Measurements from ENCODE around the gene HOXB6.

The HOXB6 gene

GRCh38 chr17:48615047-48615962, 10.5 kb upstream of the HOXB6 start, which contains the start of gene HOXB8:
TSS of gene HOXB8 (minus strand) at chr17:48615292. CDS start at chr17:48614704, 588 bp downstream.
- no peak for TF ChIP-seq CTCF (IDR thresholded peaks at IDR 0.05; ENCODE audit: low read length, missing control alignments)
- H3K4me3 ChIP-seq (replicated peaks; ENCODE audit: low read depth, low read length) = no peak within 1 kb of the TSS
- no peak for DNase-seq (ENCODE audit: low read depth)

GRCh38 chr17:48613862-48614694, 9.3 kb upstream of the HOXB6 start:
- DNase-seq (ENCODE audit: low read depth) = no peak

GRCh38 chr17:48612854-48613691, 8.3 kb upstream of the HOXB6 start:
- no peak overlapping the region for H3K4me3 ChIP-seq (replicated peaks; ENCODE audit: low read depth, low read length)
- peak; percentile 25 for DNase-seq (ENCODE audit: low read depth)
- TF ChIP-seq CTCF (IDR thresholded peaks at IDR 0.05; ENCODE audit: low read length, missing control alignments) = peak; percentile 8

More at GRCh38 chr17:48613862-48614694, 9.3 kb upstream of the HOXB6 start:
- no peak for TF ChIP-seq CTCF (IDR thresholded peaks at IDR 0.05; ENCODE audit: low read length, missing control alignments)
- no peak overlapping the region for H3K4me3 ChIP-seq (replicated peaks; ENCODE audit: low read depth, low read length)

GRCh38 chr17:48612456-48612853, 7.7 kb upstream of the HOXB6 start:
- no peak for TF ChIP-seq CTCF (IDR thresholded peaks at IDR 0.05; ENCODE audit: low read length, missing control alignments)
- no peak for DNase-seq (ENCODE audit: low read depth)
- H3K4me3 ChIP-seq (replicated peaks; ENCODE audit: low read depth, low read length) = no peak overlapping the region

- no peak for TF ChIP-seq CTCF (IDR thresholded peaks at IDR 0.05; ENCODE audit: low read length, missing control alignments)
- DNase-seq (ENCODE audit: low read depth) = no peak
- H3K4me3 ChIP-seq (replicated peaks; ENCODE audit: low read depth, low read length) = no peak overlapping the region
Observed at GRCh38 chr17:48611681-48612455, 7.1 kb upstream of the HOXB6 start.

GRCh38 chr17:48611213-48611612, 6.4 kb upstream of the HOXB6 start:
- no peak for DNase-seq (ENCODE audit: low read depth)
- H3K4me3 ChIP-seq (replicated peaks; ENCODE audit: low read depth, low read length) = peak overlapping the region; percentile 41
- TF ChIP-seq CTCF (IDR thresholded peaks at IDR 0.05; ENCODE audit: low read length, missing control alignments) = no peak

All from fibroblast of pulmonary artery (primary cell).